ENCODE measurements around the gene RIMS3.

GRCh38 chr1:40687059-40687458, 21.6 kb upstream of the RIMS3 start:
- TF ChIP-seq EP300 (conservative IDR thresholded peaks at IDR 0.05; ENCODE audit: poor library complexity, severe bottlenecking), result no peak
- TF ChIP-seq CTCF (IDR thresholded peaks at IDR 0.05; ENCODE audit: poor library complexity, severe bottlenecking), result no peak
- TF ChIP-seq, protein P1, sequence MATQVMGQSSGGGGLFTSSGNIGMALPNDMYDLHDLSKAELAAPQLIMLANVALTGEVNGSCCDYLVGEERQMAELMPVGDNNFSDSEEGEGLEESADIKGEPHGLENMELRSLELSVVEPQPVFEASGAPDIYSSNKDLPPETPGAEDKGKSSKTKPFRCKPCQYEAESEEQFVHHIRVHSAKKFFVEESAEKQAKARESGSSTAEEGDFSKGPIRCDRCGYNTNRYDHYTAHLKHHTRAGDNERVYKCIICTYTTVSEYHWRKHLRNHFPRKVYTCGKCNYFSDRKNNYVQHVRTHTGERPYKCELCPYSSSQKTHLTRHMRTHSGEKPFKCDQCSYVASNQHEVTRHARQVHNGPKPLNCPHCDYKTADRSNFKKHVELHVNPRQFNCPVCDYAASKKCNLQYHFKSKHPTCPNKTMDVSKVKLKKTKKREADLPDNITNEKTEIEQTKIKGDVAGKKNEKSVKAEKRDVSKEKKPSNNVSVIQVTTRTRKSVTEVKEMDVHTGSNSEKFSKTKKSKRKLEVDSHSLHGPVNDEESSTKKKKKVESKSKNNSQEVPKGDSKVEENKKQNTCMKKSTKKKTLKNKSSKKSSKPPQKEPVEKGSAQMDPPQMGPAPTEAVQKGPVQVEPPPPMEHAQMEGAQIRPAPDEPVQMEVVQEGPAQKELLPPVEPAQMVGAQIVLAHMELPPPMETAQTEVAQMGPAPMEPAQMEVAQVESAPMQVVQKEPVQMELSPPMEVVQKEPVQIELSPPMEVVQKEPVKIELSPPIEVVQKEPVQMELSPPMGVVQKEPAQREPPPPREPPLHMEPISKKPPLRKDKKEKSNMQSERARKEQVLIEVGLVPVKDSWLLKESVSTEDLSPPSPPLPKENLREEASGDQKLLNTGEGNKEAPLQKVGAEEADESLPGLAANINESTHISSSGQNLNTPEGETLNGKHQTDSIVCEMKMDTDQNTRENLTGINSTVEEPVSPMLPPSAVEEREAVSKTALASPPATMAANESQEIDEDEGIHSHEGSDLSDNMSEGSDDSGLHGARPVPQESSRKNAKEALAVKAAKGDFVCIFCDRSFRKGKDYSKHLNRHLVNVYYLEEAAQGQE (IDR thresholded peaks at IDR 0.05; ENCODE audit: borderline replicate concordance), result no peak
- TF ChIP-seq RAD21 (conservative IDR thresholded peaks at IDR 0.05), result no peak
- TF ChIP-seq EZH2 (IDR thresholded peaks at IDR 0.05; ENCODE audit: borderline replicate concordance, insufficient read depth, low read length, poor library complexity, severe bottlenecking), result no peak
- TF ChIP-seq TAF1 (IDR thresholded peaks at IDR 0.05; ENCODE audit: low read depth), result no peak
- no peak for TF ChIP-seq MXI1 (conservative IDR thresholded peaks at IDR 0.05; ENCODE audit: poor library complexity, severe bottlenecking)

Measured in neural cell (in vitro differentiated cells).